ENCODE measurements around the gene CCSAP.

The CCSAP gene

DNA sequence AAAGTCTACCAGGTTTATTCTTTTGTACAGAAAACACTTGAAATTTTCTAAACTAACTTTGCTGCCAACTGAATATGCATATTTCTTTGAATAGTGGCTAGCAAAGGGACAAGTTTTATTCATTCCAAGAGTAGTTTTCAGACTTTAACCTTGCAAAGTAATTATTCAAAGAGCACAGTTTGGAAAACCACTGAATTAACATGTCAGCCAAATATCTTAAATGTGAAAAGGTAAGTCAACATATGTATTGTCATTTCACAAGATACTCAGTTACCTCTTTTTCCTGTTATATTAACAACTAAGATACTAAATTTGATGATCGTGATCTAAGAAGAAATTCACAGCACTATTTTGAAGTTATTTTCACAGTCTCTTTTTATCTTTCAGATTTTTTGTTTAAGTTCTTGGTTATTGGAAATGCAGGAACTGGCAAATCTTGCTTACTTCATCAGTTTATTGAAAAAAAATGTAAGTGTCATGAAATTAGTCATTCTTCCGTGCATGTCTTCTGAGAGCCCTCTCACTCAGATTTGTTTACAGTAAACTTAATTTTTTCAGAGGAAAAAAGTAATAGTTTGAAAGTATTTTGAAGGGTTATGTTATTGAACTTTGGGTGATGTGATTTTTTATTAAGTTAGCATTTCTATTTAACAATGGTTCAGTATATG, 56.6 kb downstream of the CCSAP start:
- no peak for DNase-seq (ENCODE audit: low read depth)

DNA sequence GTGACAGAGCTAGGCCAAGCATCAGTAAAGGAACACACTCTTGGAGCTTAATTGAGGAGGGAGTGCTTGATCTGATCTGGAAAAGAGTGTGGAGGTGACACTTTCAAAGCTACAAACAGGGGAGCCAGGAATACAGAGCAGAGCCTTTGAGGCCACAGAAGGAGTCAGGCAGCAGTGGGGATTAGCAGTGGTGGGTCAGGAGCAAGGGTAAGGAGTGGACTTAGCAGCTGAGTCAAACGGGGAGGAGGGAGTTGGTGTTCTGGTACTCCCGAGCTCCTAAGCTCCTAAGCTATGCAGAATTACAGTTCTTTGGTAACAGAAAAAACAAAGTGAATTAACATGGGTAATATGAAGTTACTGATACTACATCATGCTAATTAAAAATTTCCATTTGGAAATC, 57.4 kb downstream of the CCSAP start:
- no peak for DNase-seq (ENCODE audit: low read depth)

DNA sequence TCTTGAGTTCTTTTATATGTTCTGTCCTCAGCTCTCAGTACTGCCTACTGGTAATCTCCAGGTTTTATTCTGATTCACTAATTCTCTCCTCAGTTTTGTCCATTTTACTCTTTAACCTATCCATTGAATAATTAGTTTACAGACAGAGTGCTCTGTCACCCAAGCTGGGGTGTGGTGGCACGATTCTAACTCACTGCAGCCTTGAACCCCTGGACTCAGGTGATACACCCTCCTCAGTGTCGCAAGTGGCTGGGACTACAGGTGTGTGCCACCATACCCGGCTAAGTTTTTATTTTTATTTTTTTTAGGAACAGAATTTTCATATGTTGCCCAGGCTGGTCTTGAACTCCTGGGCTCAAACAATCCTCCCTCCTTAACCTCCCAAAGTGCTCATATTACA, 58.0 kb downstream of the CCSAP start:
- no peak for DNase-seq (ENCODE audit: low read depth)

DNA sequence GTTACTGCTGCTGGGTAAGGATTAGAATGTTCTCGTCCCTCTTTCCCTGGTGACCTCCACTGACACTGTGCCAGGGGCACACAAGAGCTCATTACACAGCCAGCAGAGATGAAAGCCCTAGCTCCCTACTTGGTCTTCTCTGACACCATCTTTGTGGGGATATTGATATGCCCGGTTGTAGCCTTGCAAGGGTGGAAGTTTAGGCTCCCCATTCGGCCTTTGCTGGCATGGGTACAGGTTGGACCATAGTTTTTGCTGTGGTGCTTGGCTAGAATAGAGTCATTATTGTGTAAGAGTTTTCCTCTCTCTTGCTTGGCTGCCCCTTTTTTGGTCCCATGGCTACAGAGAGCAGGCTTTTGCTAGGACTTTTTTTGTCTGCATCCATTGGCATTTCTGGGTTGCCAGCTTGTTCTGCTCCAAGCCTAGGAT, 59.6 kb downstream of the CCSAP start:
- DNase-seq (ENCODE audit: low read depth), result no peak

DNA sequence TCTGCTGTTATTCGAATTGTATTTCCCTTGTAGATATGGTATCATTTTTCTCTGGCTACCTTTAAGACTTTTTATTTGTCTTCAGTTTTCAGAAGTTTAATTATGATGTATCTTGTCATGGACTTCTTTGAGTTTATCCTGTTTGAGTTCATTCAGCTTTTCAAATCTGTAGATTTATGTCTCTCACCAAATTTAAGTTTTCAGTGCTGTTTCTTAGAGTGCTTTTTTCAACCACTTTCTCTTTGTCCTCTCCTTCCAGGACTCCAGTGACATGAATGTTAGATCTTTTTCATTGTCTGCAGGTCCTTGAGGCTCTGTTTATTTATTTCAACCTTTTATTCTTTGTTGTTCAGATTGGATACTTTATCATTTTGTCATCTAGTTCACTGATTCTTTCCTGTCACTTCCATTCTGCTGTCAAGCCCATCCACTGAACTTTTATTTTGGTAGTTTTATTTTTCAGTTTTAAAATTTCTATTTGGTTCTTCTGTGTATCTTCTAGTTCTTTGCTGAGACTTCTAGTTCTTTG, 60.5 kb downstream of the CCSAP start:
- no peak for DNase-seq (ENCODE audit: low read depth)

DNA sequence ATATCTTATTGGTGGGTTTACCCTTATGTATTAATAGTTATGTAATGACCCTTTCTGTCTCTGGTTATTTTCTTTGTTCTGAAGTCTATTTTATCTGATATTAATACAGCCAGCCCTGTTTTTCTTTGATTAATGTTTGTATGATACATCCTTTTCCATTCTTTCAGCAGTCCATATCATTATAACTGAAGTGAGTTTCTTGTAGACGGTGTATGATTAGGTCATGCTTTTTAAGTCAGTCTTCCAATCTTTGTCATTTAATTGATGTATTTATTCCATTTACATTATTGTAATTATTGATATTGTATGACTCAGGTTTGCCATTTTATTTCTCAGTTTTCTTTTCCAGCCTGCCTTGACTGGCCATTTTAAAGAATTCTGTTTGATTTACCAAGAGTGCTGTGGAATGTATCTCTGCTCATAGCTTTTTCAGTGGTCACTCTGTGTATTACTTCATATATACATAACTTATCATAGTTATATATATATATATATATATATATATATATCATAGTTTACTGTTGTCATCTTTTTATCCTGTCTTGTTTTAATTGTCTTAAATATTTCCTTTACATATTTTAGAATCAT, 61.4 kb downstream of the CCSAP start:
- DNase-seq (ENCODE audit: low read depth), result no peak

DNA sequence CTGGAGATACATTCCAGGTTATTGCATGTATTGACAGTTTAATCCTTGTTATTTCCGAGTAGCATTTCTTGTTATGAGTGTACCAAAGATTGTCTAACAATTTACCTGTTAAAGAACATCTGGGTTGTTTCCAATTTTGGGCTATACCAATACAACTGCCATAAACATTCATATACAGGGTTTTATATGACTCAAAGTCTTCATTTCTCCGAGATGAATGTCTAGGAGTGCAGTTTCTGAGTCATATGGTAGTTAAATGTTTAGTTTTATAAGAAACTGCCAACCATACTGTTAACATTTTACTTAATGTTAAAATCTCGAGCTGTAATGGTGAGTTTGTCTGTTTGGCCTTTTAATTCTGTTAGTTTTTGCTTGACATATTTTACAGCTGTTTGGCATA, 61.9 kb downstream of the CCSAP start:
- no peak for DNase-seq (ENCODE audit: low read depth)

DNA sequence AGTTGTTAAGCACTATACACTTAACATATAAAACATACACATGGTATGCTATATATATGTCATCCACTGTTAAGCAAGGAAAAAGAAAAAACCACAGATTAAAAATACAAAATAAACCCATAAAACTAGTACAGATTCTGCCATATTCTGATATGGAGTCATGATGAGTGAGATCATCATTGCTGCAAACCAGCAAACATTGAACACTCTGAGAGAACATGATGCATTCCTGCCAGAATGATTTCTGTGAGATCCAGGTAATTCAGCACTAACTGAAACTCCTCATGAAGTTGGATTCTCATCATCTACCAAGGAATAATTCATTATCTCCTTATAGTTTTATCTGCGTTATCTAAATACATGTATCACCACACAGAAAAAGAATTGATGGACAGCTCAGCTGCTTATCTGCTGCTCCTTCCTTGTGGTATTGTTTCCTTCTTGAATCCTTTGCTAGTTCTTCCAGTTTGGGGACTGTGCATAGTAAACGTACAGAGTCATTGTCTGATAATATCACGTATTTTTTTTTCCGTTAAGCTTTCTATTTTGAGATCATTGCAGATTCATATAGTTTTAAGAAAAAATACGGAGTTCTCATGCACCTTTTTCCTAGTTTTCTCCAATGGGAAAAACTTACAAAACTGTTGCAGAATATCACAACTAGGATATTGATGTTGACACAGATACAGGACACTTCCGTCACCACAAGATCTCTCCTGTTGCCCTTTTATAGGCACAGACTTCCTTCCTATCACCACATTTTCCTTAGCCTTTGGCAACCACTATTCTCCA, 62.6 kb downstream of the CCSAP start:
- no peak for DNase-seq (ENCODE audit: low read depth)

DNA sequence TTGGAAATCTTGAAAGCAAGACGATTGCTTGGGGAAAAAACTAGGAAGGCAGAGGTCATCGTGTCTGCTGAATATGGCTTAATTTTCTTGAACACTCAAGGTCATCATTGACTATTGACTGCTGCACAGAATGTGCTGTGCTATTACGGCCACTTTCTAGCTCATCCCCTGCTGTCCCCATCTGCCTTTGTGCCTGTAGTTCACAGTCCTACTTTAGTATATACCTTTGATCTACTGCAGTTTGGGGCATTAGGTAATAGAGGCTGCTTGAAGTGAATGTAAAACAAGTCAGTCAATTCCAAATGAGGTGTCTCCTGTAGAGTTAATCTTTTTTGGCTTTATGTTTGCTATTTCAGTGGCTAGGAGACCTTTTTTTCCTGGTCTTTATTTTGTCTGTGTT, 63.6 kb downstream of the CCSAP start:
- no peak for DNase-seq (ENCODE audit: low read depth)

DNA sequence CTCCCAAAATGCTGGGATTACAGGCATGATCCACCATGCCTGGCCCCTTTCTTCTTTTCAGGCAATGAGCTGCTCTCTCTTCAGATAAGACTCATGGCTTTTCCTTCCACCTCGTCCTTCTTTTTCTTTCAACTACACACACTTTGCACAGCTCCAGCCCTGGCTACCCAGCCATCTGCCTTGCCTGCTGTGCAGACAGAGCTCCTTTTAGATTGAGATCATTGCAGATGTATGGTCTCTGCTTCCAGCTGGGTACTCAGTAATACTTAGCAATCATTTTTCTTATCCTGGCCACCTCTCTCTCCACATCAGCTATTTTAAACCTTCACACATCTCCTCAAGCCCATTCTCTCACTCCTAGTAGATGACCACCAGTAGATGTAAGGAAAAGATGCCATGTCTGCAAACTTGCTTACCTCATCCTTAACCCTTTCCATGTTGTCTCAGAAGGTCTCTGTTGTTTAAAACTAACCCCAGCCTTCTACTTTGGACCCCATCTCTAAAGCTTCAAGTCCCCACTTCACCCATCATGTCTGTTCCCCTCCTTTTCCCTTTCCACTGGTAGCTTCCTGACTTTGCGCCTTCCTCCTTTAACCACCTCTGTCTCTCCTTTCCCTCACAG, 64.6 kb downstream of the CCSAP start:
- no peak for DNase-seq (ENCODE audit: low read depth)

DNA sequence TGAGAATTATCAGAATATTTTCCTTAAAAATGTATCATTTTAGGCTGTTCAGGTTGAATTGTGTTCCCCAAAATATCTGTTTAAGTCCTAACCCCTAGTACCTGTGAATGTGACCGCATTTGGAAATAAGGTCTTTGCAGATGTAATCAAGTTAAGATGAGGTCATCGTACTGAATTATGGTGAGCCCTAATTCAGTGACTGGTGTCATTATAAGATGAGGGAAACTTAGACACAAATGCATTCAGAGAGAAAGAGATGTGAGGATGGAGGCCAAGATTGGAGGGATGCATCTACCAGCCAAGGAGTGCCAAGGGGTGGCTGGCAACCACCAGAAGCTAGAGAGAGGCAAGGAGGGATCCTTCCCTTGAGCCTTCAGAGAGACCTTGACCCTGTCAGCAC, 67.8 kb downstream of the CCSAP start:
- no peak for DNase-seq (ENCODE audit: low read depth)

DNA sequence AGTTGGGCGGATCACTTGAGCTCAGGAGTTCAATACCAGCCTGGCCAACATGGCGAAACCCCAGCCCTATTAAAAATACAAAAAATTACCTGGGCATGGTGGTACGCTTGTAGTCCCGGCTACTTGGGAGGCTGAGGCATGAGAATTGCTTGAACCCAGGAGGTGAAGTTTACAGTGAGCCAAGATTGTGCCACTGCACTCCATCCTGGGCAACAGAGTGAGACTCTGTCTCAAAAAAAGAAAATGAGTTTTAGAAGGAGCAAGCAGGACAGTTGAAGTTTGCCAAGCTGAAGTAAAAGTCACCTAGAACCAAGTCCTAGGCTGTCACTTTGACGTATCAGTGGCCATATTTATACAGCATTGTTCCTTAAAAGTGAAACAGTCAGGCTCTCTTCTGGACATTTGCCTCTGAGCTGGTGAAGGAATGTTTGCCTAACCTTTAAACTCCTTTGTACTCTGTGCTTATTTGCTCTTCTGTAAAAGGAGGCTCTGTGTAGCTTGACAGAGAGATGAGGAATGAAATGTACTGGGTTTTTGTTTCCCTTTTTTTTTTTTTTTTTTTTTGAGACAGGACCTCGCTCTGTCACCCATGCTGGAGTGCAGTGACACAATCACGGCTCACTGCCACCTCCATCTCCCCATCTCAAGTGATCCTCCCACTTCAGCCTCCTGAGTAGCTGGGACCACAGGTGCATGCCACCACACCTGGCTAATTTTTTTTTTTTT, 69.2 kb downstream of the CCSAP start:
- DNase-seq (ENCODE audit: low read depth), result no peak

DNA sequence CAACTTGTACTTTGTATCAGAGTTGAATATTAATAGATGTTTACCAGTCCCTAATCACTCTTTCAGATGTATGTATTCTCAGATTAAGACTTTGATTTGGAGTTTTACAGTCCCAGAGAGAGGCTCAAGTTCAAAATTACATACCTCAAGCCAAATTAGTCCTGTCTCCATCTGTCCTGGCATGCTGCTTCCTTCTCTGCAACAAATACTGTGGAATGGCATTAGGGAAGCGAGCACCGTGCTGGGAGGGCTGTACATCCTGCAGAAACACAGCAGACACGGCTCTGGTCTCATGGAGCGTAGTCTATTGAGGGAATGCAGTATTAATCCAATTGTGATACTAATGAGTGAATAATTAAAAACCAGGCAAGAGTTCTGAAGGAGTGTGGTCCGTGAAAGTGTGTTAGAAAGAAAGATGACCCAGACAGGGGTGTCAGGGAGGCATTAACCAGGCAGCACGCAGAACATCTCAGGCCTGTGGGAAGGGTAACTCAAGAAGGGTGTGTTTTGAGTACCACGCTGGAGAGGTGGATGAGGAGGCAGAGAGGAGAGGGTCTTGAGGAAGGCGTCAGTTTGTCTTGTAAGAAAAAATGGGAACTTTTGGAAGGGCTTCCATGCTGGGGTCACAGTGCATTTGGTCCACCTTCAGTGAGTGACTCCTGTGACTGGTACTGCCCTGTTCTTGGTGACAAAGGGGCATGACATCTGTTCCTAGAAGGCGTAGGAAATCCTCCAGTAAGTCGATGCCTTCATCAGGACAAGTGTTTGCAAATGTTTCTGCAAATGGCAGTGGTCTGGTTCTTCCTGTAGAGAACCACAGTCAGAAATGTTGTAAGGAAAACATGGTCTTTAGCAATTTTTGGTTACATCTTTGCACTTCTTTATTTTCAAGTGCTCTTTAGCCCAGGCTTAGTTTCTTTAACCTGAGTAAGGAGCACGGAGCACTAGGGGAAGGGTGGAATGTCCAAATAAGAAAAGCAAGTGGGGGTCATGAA, 70.4 kb downstream of the CCSAP start:
- no peak for DNase-seq (ENCODE audit: low read depth)

DNA sequence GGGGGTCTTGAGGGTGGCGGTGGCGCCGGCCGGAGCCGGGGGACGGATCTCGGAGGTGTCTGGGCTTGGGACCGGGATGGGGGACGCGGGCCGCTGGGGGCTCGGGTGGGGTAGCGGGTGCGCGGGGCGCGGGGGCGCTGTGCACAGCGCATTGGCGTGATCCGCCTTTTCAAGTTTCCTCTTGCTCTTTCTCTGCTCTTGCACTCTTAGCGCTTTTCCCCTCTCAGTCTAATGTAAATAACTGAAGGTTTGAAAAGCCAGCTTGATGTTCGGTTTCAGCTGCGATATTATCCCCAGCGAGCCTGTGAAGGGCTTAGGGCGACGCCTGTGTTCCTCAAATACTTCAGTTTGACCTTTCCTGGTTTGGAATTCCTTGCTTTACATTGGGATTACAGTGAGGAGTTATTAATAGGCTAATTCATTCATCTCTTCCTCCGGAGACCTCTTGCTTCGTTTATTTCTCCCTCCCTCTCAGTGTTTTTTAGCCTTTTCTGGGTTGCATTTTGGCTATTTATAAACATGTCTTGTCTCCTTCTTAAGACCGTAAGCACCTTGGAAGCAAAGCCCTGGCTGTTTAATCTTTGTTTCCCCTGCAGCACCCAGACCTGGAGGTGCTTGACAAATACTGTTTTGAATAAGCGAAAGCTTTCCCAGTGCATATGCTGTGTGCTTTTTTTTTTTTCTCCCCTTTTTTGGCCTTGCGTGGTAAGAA, 71.2 kb downstream of the CCSAP start:
- DNase-seq (ENCODE audit: low read depth), result no peak
